WI38 (cell line): ENCODE results near the gene S1PR2.

Experiments
- H3K4me3 ChIP-seq: 2 replicates; pipeline ENCODE4 v1.5.1; 2011; ENCODE audit warnings: low read depth, mild to moderate bottlenecking, control low read depth, low read length
- CTCF ChIP-seq: IDR thresholded peaks from 2 replicates; pipeline ENCODE4 v1.5.1; 2012; ENCODE audit warnings: low read depth, mild to moderate bottlenecking, control low read depth, low read length

Gene S1PR2

GRCh38 chr19:10270616-10271394, 39.7 kb upstream of the S1PR2 start, which contains the start of gene ICAM1:
TSS of gene ICAM1 (plus strand) at chr19:10271120. CDS start at chr19:10271160, 40 bp downstream.
- no peak for TF ChIP-seq CTCF

GRCh38 chr19:10270180-10270615, 39.1 kb upstream of the S1PR2 start:
- no peak overlapping the region for H3K4me3 ChIP-seq
- no peak for TF ChIP-seq CTCF

More at GRCh38 chr19:10270616-10271394, 39.7 kb upstream of the S1PR2 start, which contains the start of gene ICAM1:
- H3K4me3 ChIP-seq: peak within 1 kb of the TSS; percentile 17

- peak; percentile 92 for TF ChIP-seq CTCF
- no peak overlapping the region; the same call in 1 of the 2 replicates for H3K4me3 ChIP-seq
These were observed 38.4 kb upstream of the S1PR2 start for GRCh38 chr19:10269333-10270179.

GRCh38 chr19:10268071-10268470, 36.9 kb upstream of the S1PR2 start:
- H3K4me3 ChIP-seq: no peak overlapping the region
- no peak for TF ChIP-seq CTCF

- H3K4me3 ChIP-seq: no peak overlapping the region
- TF ChIP-seq CTCF: no peak
These were observed 35.6 kb upstream of the S1PR2 start for GRCh38 chr19:10266706-10267105.

- no peak for TF ChIP-seq CTCF
- no peak overlapping the region for H3K4me3 ChIP-seq
These were observed 31.6 kb upstream of the S1PR2 start for GRCh38 chr19:10262771-10263170.

- H3K4me3 ChIP-seq: no peak overlapping the region
- TF ChIP-seq CTCF: no peak
These were observed 29.0 kb upstream of the S1PR2 start for GRCh38 chr19:10260141-10260584.
